Measurements from ENCODE around the gene SURF2.
"Not testable (repeated sequence)": the region's sequence is repeated elsewhere in the genome, so short reads cannot be mapped to it uniquely, and the experiment has no call there.

Gene SURF2

GRCh38 chr9:133359399-133360175 is 3.2 kb downstream of the SURF2 start:
- DNase-seq, result no peak

- no peak for DNase-seq
These were observed 4.3 kb downstream of the SURF2 start for GRCh38 chr9:133360400-133361393.

- no peak for DNase-seq
These were observed 5.2 kb downstream of the SURF2 start for GRCh38 chr9:133361507-133362092.

- DNase-seq, result no peak
These were observed 6.2 kb downstream of the SURF2 start for GRCh38 chr9:133362359-133363044.

GRCh38 chr9:133366435-133366834 is 10.1 kb downstream of the SURF2 start:
- no peak for DNase-seq

GRCh38 chr9:133367221-133367620 is 10.9 kb downstream of the SURF2 start:
- no peak for DNase-seq

GRCh38 chr9:133367778-133368177 is 11.4 kb downstream of the SURF2 start:
- DNase-seq, result no peak

- no peak for DNase-seq
These were observed 12.0 kb downstream of the SURF2 start for GRCh38 chr9:133368249-133368881.

- DNase-seq, result no peak
These were observed 13.1 kb downstream of the SURF2 start for GRCh38 chr9:133369422-133369821.

- DNase-seq, result no peak
These were observed 13.6 kb downstream of the SURF2 start for GRCh38 chr9:133369933-133370332.

- peak; percentile 76 for DNase-seq
These were observed 14.3 kb downstream of the SURF2 start for GRCh38 chr9:133370685-133371084.

GRCh38 chr9:133371261-133371711 is 14.9 kb downstream of the SURF2 start:
- DNase-seq, result peak; percentile 76

- no peak for DNase-seq
These were observed 15.8 kb downstream of the SURF2 start for GRCh38 chr9:133372144-133372543.

GRCh38 chr9:133374612-133375115 is 18.3 kb downstream of the SURF2 start:
- DNase-seq, result peak; percentile 69

GRCh38 chr9:133375116-133375723 is 18.9 kb downstream of the SURF2 start:
- DNase-seq, result peak; percentile 28

- peak; percentile 95 for DNase-seq
These were observed 19.6 kb downstream of the SURF2 start, which contains the start of the genes STKLD1 and SURF4 for GRCh38 chr9:133375724-133376654. Gene STKLD1, plus strand, starts transcription at chr9:133376366. Its CDS starts 108 bp downstream, at chr9:133376474. Gene SURF4, minus strand, starts transcription at chr9:133376060. Its CDS starts 91 bp downstream, at chr9:133375969.

- DNase-seq, result not testable (repeated sequence)
These were observed 20.9 kb downstream of the SURF2 start for GRCh38 chr9:133377280-133377679.

- no peak for DNase-seq
These were observed 21.4 kb downstream of the SURF2 start for GRCh38 chr9:133377721-133378216.

- no peak for DNase-seq
These were observed 22.1 kb downstream of the SURF2 start for GRCh38 chr9:133378408-133378962.

All from CD4-positive, alpha-beta T cell treated with Interleukin-21 for 1 hour (primary cell).